Naive thymus-derived CD4-positive, alpha-beta T cell (primary cell): ENCODE data around the gene C17orf113. TPM values are rescaled to one million over a fixed set of nuclear protein-coding genes. Genes with fewer than 3 reads are reported as not detected.
"Not testable (repeated sequence)": the region's sequence is repeated elsewhere in the genome, so short reads cannot be mapped to it uniquely, and the experiment has no call there.

Experiments
- ATAC-seq: fragments of 150-1000 bp; cut with Tn5 transposase; 2 replicates; pipeline ENCODE4 v1.10.0; 2021; ENCODE audit warnings: mild to moderate bottlenecking, moderate library complexity
- CTCF ChIA-PET: fragments of 350-600 bp; sonication (Branson Sonifier 250); formaldehyde crosslinking; loops from one replicate; lab custom pipeline; 2021; ENCODE audit warnings: antibody characterized with exemption; lab: Charles Lee
- POLR2A ChIA-PET: fragments of 350-600 bp; sonication (Branson Sonifier 250); formaldehyde crosslinking; loops from one replicate; lab custom pipeline; 2021; ENCODE audit warnings: antibody characterized with exemption, inconsistent platforms; lab: Charles Lee
- DNase-seq, 9 donors: peaks; one replicate each; pipeline versions ENCODE4 v3.0.0 to v3.0.0-alpha.2; 2020 to 2022; ENCODE audit warnings: mixed read lengths in 1 of 9
- H3K27ac ChIP-seq: one replicate; pipeline ENCODE4 v1.7.0; 2013; ENCODE audit warnings: mild to moderate bottlenecking, low read depth, low read length, moderate library complexity
- H3K27me3 ChIP-seq, 2 donors: one replicate each; pipeline ENCODE4 v1.7.0; 2013; ENCODE audit warnings: low read length in 2 of 2, mild to moderate bottlenecking in 2 of 2, moderate library complexity in 2 of 2; ENCODE audit not compliant: control insufficient read depth in 2 of 2, insufficient read depth in 2 of 2
- H3K36me3 ChIP-seq, 3 experiments: 1 replicate in 2 of 3; 2 replicates in 1 of 3; pipeline ENCODE4 v1.7.0; 2013; ENCODE audit warnings: low read length in 3 of 3, mild to moderate bottlenecking in 3 of 3, moderate library complexity in 1 of 3; ENCODE audit not compliant: insufficient read depth in 3 of 3, control insufficient read depth in 2 of 3
- H3K4me1 ChIP-seq, 2 donors: one replicate each; pipeline ENCODE4 v1.7.0; 2013; ENCODE audit warnings: low read length in 2 of 2, mild to moderate bottlenecking in 2 of 2, moderate library complexity in 1 of 2; ENCODE audit not compliant: control insufficient read depth in 2 of 2, insufficient read depth in 2 of 2
- H3K4me3 ChIP-seq: 2 replicates; pipeline ENCODE4 v1.7.0; 2013; ENCODE audit warnings: mild to moderate bottlenecking, low read length
- H3K9me3 ChIP-seq, 3 experiments: 1 replicate in 2 of 3; 2 replicates in 1 of 3; pipeline ENCODE4 v1.7.0; 2013; ENCODE audit warnings: low read length in 3 of 3; ENCODE audit not compliant: control insufficient read depth in 2 of 3
- H3K27ac Mint-ChIP-seq, 9 donors: one replicate each; pipeline ENCODE4 v1.8.0; 2020 to 2022; ENCODE audit warnings: mixed read lengths in 9 of 9, mild to moderate bottlenecking in 8 of 9, moderate library complexity in 5 of 9, inconsistent platforms in 2 of 9
- H3K27me3 Mint-ChIP-seq, 5 donors: one replicate each; pipeline ENCODE4 v1.8.0; 2021 to 2022; ENCODE audit warnings: mixed read lengths in 5 of 5, mild to moderate bottlenecking in 1 of 5
- H3K36me3 Mint-ChIP-seq, 5 donors: one replicate each; pipeline ENCODE4 v1.8.0; 2020 to 2022; ENCODE audit warnings: mixed read lengths in 5 of 5, mild to moderate bottlenecking in 3 of 5, inconsistent platforms in 1 of 5
- H3K4me1 Mint-ChIP-seq, 7 donors: one replicate each; pipeline ENCODE4 v1.8.0; 2020 to 2022; ENCODE audit warnings: mixed read lengths in 7 of 7, mild to moderate bottlenecking in 3 of 7, inconsistent platforms in 1 of 7
- H3K4me3 Mint-ChIP-seq, 10 donors: one replicate each; pipeline ENCODE4 v1.8.0; 2020 to 2022; ENCODE audit warnings: mild to moderate bottlenecking in 10 of 10, mixed read lengths in 10 of 10, moderate library complexity in 6 of 10, inconsistent platforms in 2 of 10
- H3K9me3 Mint-ChIP-seq, 11 donors: one replicate each; pipeline ENCODE4 v1.8.0; 2020 to 2022; ENCODE audit warnings: mixed read lengths in 11 of 11, mild to moderate bottlenecking in 4 of 11, inconsistent platforms in 1 of 11, moderate library complexity in 1 of 11
- intact Hi-C, 2 donors: fragments of 100-400 bp; cut with micrococcal nuclease; formaldehyde crosslinking; loops; one replicate each; pipeline ENCODE4 v1.15.1; 2023
- polyA plus RNA-seq, 2 donors: library from polyadenylated mRNA; unstranded; fragments of 300-500 nt; fragmentation: Illumina TruSeq; gene quantifications; one replicate each; pipeline ENCODE4 v1.2.3, GENCODE V29; 2021
- total RNA-seq, 6 experiments: library from RNA in 5 of 6; stranded (reverse) in 5 of 6; gene quantifications; 1 replicate in 5 of 6; 2 replicates in 1 of 6; pipeline ENCODE4 v1.2.3 and lab custom pipeline; 2021 to 2026

C17orf113 gene
- total and polyA plus RNA-seq, 7 experiments from 2014 or later = 0.10 to 1.0 (median 0.54) TPM

- ATAC-seq (no peak), DNase-seq (peak in 1 of 9 donors; percentile 5)
- H3K4me1 ChIP-seq = peaks cover 35 to 40% of the 10 kb centered on the region in 2 donors
- H3K36me3 ChIP-seq = peaks cover 0 to 13% (median 0%) of the 10 kb centered on the region in 3 experiments
- Mint-ChIP-seq H3K36me3 (peaks cover 0 to 7% (median 0%) of the 10 kb centered on the region in 5 donors), H3K27me3 (no peaks in the 10 kb centered on the region), H3K4me3 (peak overlapping the region; percentile 91 to 100 (median 99)), H3K9me3 (peaks cover 0 to 2% (median 0%) of the 10 kb centered on the region in 11 donors), H3K4me1 (peaks cover 50 to 84% (median 69%) of the 10 kb centered on the region in 7 donors), H3K27ac (peak overlapping the region; percentile 96 to 100 (median 99))
- peak overlapping the region; percentile 79 for H3K4me3 ChIP-seq
- H3K9me3 ChIP-seq = no peaks in the 10 kb centered on the region
- intact Hi-C loops = loop anchor here (2.0 to 10.0 kb wide), 7 partner anchors 149 to 1371 kb away; partner anchors contain the start of genes STAT3 (in 2 of the 2), BECN1 (in 1 of the 2), KCNH4 (in 1 of the 2) and KLHL11 (in 1 of the 2)
- H3K27me3 ChIP-seq = no peaks in the 10 kb centered on the region
- POLR2A ChIA-PET = interaction anchor here (0.6 to 7.6 kb wide), 14 partner anchors 10 to 552 kb away, joined by 3 to 71 read pairs (median 6); partner anchors contain the start of genes CNP, DHX58, EIF1 and KAT2A
- peak overlapping the region; percentile 98 for H3K27ac ChIP-seq
- CTCF ChIA-PET = interaction anchor here (1.5 to 3.5 kb wide), 2 partner anchors 10 to 50 kb away, joined by 3 to 22 read pairs; partner anchors contain the start of gene CNP
These were observed 34.0 kb downstream of the C17orf113 start for GRCh38 chr17:42016411-42016831.

GRCh38 chr17:42013740-42014139 is 36.7 kb downstream of the C17orf113 start:
- Mint-ChIP-seq H3K27ac (peak overlapping the region in 4 of 9 donors; percentile 25 to 79 (median 52)), H3K4me1 (peaks cover 52 to 87% (median 69%) of the 10 kb centered on the region in 7 donors), H3K4me3 (peak overlapping the region in 4 of 10 donors; percentile 28 to 39 (median 34)), H3K36me3 (peaks cover 0 to 12% (median 4%) of the 10 kb centered on the region in 5 donors)
- not testable (repeated sequence) for H3K27me3 ChIP-seq, H3K9me3 ChIP-seq, H3K27ac ChIP-seq, H3K27me3 Mint-ChIP-seq, ATAC-seq, H3K36me3 ChIP-seq, H3K9me3 Mint-ChIP-seq, H3K4me3 ChIP-seq, DNase-seq
- POLR2A ChIA-PET = interaction anchor here (0.6 to 1.5 kb wide), 3 partner anchors 23 to 108 kb away, joined by 3 to 4 read pairs (median 3); partner anchors contain the start of genes CNP and KAT2A
- peaks cover 22 to 31% of the 10 kb centered on the region in 2 donors for H3K4me1 ChIP-seq
- intact Hi-C loops = loop anchor here in 1 of 2 donors (10.0 kb wide), 2 partner anchors 301 to 1351 kb away; no protein-coding TSS in a partner anchor
- CTCF ChIA-PET = interaction anchor here (1.5 kb wide), 1 partner anchor 10 kb away, joined by 3 read pairs; no protein-coding TSS in a partner anchor

GRCh38 chr17:42012363-42012762 is 38.0 kb downstream of the C17orf113 start:
- H3K27me3 Mint-ChIP-seq, H3K9me3 Mint-ChIP-seq, H3K9me3 ChIP-seq, H3K27ac ChIP-seq, H3K4me3 ChIP-seq, DNase-seq, ATAC-seq, H3K36me3 ChIP-seq, H3K27me3 ChIP-seq: not testable (repeated sequence)
- CTCF ChIA-PET = interaction anchor here (0.6 kb wide), 1 partner anchor 49 kb away, joined by 5 read pairs; no protein-coding TSS in a partner anchor
- Mint-ChIP-seq H3K4me3 (peak overlapping the region in 4 of 10 donors; percentile 1 to 37 (median 16)), H3K36me3 (peaks cover 0 to 12% (median 4%) of the 10 kb centered on the region in 5 donors), H3K27ac (peak overlapping the region in 3 of 9 donors; percentile 14 to 41 (median 15)), H3K4me1 (peaks cover 48 to 76% (median 61%) of the 10 kb centered on the region in 7 donors)
- POLR2A ChIA-PET = interaction anchor here (0.6 to 1.5 kb wide), 2 partner anchors 21 to 22 kb away, joined by 3 read pairs; no protein-coding TSS in a partner anchor
- peaks cover 13 to 24% of the 10 kb centered on the region in 2 donors for H3K4me1 ChIP-seq
- intact Hi-C loops = loop anchor here in 1 of 2 donors (10.0 kb wide), 2 partner anchors 302 to 1352 kb away; no protein-coding TSS in a partner anchor

GRCh38 chr17:42010898-42011516 is 39.4 kb downstream of the C17orf113 start:
- no peaks in the 10 kb centered on the region for H3K27me3 Mint-ChIP-seq
- no peaks in the 10 kb centered on the region for H3K9me3 Mint-ChIP-seq
- Histone ChIP-seq H3K4me3 (no peak overlapping the region), H3K27me3 (no peaks in the 10 kb centered on the region), H3K4me1 (peaks cover 9 to 19% of the 10 kb centered on the region in 2 donors), H3K9me3 (no peaks in the 10 kb centered on the region), H3K36me3 (no peaks in the 10 kb centered on the region), H3K27ac (no peak overlapping the region)
- H3K27ac Mint-ChIP-seq = peak overlapping the region in 4 of 9 donors; percentile 14 to 82 (median 52)
- DNase-seq (no peak), ATAC-seq (no peak)
- ChIA-PET CTCF (no interaction called here), POLR2A (no interaction called here)
- H3K4me1 Mint-ChIP-seq = peaks cover 49 to 69% (median 58%) of the 10 kb centered on the region in 7 donors
- peak overlapping the region in 5 of 10 donors; percentile 1 to 36 (median 25) for H3K4me3 Mint-ChIP-seq
- intact Hi-C loops = loop anchor here in 1 of 2 donors (10.0 kb wide), 2 partner anchors 304 to 1354 kb away; no protein-coding TSS in a partner anchor
- peaks cover 0 to 16% (median 4%) of the 10 kb centered on the region in 5 donors for H3K36me3 Mint-ChIP-seq

- Mint-ChIP-seq H3K27ac (peak overlapping the region in 2 of 9 donors; percentile 3 to 65), H3K36me3 (peaks cover 0 to 16% (median 4%) of the 10 kb centered on the region in 5 donors), H3K4me3 (peak overlapping the region in 4 of 10 donors; percentile 22 to 36 (median 25)), H3K4me1 (peaks cover 46 to 67% (median 54%) of the 10 kb centered on the region in 7 donors)
- H3K4me3 ChIP-seq, POLR2A ChIA-PET, H3K9me3 Mint-ChIP-seq, H3K27me3 Mint-ChIP-seq, H3K36me3 ChIP-seq, ATAC-seq, H3K9me3 ChIP-seq, DNase-seq, H3K27ac ChIP-seq, H3K27me3 ChIP-seq: not testable (repeated sequence)
- intact Hi-C loops = loop anchor here in 1 of 2 donors (10.0 kb wide), 2 partner anchors 305 to 1355 kb away; no protein-coding TSS in a partner anchor
- CTCF ChIA-PET = interaction anchor here (1.6 kb wide), 1 partner anchor 47 kb away, joined by 4 read pairs; no protein-coding TSS in a partner anchor
- H3K4me1 ChIP-seq = peaks cover 4 to 14% of the 10 kb centered on the region in 2 donors
These were observed 40.1 kb downstream of the C17orf113 start for GRCh38 chr17:42010266-42010680.

GRCh38 chr17:42009170-42009569 is 41.2 kb downstream of the C17orf113 start:
- H3K4me1 Mint-ChIP-seq = peaks cover 46 to 74% (median 59%) of the 10 kb centered on the region in 7 donors
- peaks cover 0 to 4% of the 10 kb centered on the region in 2 donors for H3K4me1 ChIP-seq
- H3K27me3 Mint-ChIP-seq = no peaks in the 10 kb centered on the region
- intact Hi-C loops = no loop called here
- no peaks in the 10 kb centered on the region for H3K27me3 ChIP-seq
- DNase-seq (no peak), ATAC-seq (no peak)
- peak overlapping the region in 5 of 9 donors; percentile 6 to 59 (median 11) for H3K27ac Mint-ChIP-seq
- ChIA-PET CTCF (interaction anchor here (0.6 to 1.6 kb wide), 3 partner anchors 15 to 46 kb away, joined by 3 to 4 read pairs (median 3); no protein-coding TSS in a partner anchor), POLR2A (no interaction called here)
- H3K27ac ChIP-seq = no peak overlapping the region
- no peaks in the 10 kb centered on the region for H3K36me3 ChIP-seq
- peaks cover 0 to 16% (median 4%) of the 10 kb centered on the region in 5 donors for H3K36me3 Mint-ChIP-seq
- H3K4me3 ChIP-seq = no peak overlapping the region
- H3K9me3 Mint-ChIP-seq = no peaks in the 10 kb centered on the region
- no peak overlapping the region for H3K4me3 Mint-ChIP-seq
- no peaks in the 10 kb centered on the region for H3K9me3 ChIP-seq
